NCI-H345 (cell line): ENCODE measurements around the gene SLIT3.
A peak's percentile ranks its signal among the peaks of the same experiment; 100 is the strongest.
"Not testable (repeated sequence)": the region's sequence is repeated elsewhere in the genome, so short reads cannot be mapped to it uniquely, and the experiment has no call there.

Experiments used
- DNase-seq: peaks from one replicate; lab custom pipeline; 2025; lab: John Stamatoyannopoulos, UW

SLIT3 gene

GRCh38 chr5:169219351-169219750, 81.6 kb downstream of the SLIT3 start:
- DNase-seq, result no peak

- DNase-seq, result no peak
Measured at GRCh38 chr5:169218861-169219260, 82.1 kb downstream of the SLIT3 start.

- no peak for DNase-seq
Measured at GRCh38 chr5:169218176-169218575, 82.8 kb downstream of the SLIT3 start.

- no peak for DNase-seq
Measured at GRCh38 chr5:169216866-169217265, 84.1 kb downstream of the SLIT3 start.

GRCh38 chr5:169213479-169213878, 87.5 kb downstream of the SLIT3 start:
- DNase-seq, result no peak

GRCh38 chr5:169211761-169212160, 89.2 kb downstream of the SLIT3 start:
- DNase-seq, result not testable (repeated sequence)

GRCh38 chr5:169204788-169205400, 96.0 kb downstream of the SLIT3 start:
- no peak for DNase-seq

- DNase-seq, result no peak
Measured at GRCh38 chr5:169202969-169203368, 98.0 kb downstream of the SLIT3 start.

- no peak for DNase-seq
Measured at GRCh38 chr5:169201597-169201996, 99.3 kb downstream of the SLIT3 start.

- no peak for DNase-seq
Measured at GRCh38 chr5:169200125-169200778, 100.7 kb downstream of the SLIT3 start.

- DNase-seq, result peak; percentile 18
Measured at GRCh38 chr5:169197343-169197742, 103.6 kb downstream of the SLIT3 start.

GRCh38 chr5:169196059-169196458, 104.9 kb downstream of the SLIT3 start:
- no peak for DNase-seq

GRCh38 chr5:169195601-169196000, 105.3 kb downstream of the SLIT3 start:
- no peak for DNase-seq

GRCh38 chr5:169192536-169192935, 108.4 kb downstream of the SLIT3 start:
- DNase-seq, result no peak

- peak; percentile 69 for DNase-seq
Measured at GRCh38 chr5:169190849-169191248, 110.1 kb downstream of the SLIT3 start.

- no peak for DNase-seq
Measured at GRCh38 chr5:169185626-169186025, 115.3 kb downstream of the SLIT3 start.

GRCh38 chr5:169183576-169183975, 117.4 kb downstream of the SLIT3 start:
- DNase-seq, result no peak

- no peak for DNase-seq
Measured at GRCh38 chr5:169182797-169183196, 118.1 kb downstream of the SLIT3 start.

- no peak for DNase-seq
Measured at GRCh38 chr5:169181814-169182213, 119.1 kb downstream of the SLIT3 start.

GRCh38 chr5:169178754-169179153, 122.2 kb downstream of the SLIT3 start:
- DNase-seq, result no peak

- DNase-seq, result no peak
Measured at GRCh38 chr5:169178274-169178673, 122.7 kb downstream of the SLIT3 start.

GRCh38 chr5:169176709-169177694, 123.9 kb downstream of the SLIT3 start:
- DNase-seq, result no peak

GRCh38 chr5:169175733-169176132, 125.2 kb downstream of the SLIT3 start:
- no peak for DNase-seq
